ENCODE data around the gene STEAP1B. TPM values are rescaled to one million over a fixed set of nuclear protein-coding genes. Genes with fewer than 3 reads are reported as not detected.

STEAP1B gene
- total RNA-seq, 1 experiment from 2014 or later: 0.27 TPM

- TF ChIP-seq POLR2AphosphoS5 (IDR thresholded peaks at IDR 0.05; ENCODE audit: low read depth, low read length) (no peak), CBX3 (IDR thresholded peaks at IDR 0.05; ENCODE audit: low read depth) (no peak), POLR2A (IDR thresholded peaks at IDR 0.05; ENCODE audit: borderline replicate concordance, extremely low read depth, insufficient read depth, insufficient read length) (no peak), RAD21 (IDR thresholded peaks at IDR 0.05; ENCODE audit: low read depth) (no peak), ZNF274 (IDR thresholded peaks at IDR 0.05; ENCODE audit: low read depth, low read length) (no peak), SRF (IDR thresholded peaks at IDR 0.05; ENCODE audit: low read depth) (no peak), ELF1 (IDR thresholded peaks at IDR 0.05; ENCODE audit: borderline replicate concordance, low read depth) (no peak), ZFX (IDR thresholded peaks at IDR 0.05) (no peak)
Observed at GRCh38 chr7:22429386-22429785, 70.6 kb downstream of the STEAP1B start (continued).

GRCh38 chr7:22427855-22428254 is 72.1 kb downstream of the STEAP1B start:
- Histone ChIP-seq H3K27ac (ENCODE audit: low read depth, low read length) (no peak overlapping the region), H3K4me2 (ENCODE audit: low read length) (no peak overlapping the region), H3K79me2 (ENCODE audit: insufficient read depth, low read length) (no peaks in the 10 kb centered on the region), H3K27me3 (ENCODE audit: insufficient read depth, low read length) (no peaks in the 10 kb centered on the region), H3K9ac (ENCODE audit: low read length) (no peak overlapping the region), H4K20me1 (ENCODE audit: insufficient read depth) (no peaks in the 10 kb centered on the region), H3K4me3 (replicated peaks in 1 of 2; ENCODE audit: low read depth in 1 of 2, low read length in 2 of 2) (no peak overlapping the region), H3K9me3 (ENCODE audit: control insufficient read depth in 1 of 2, insufficient read depth in 1 of 2, low read depth in 1 of 2, low read length in 2 of 2) (no peaks in the 10 kb centered on the region), H2AFZ (ENCODE audit: low read depth, low read length, poor library complexity, severe bottlenecking) (no peak overlapping the region), H3K4me1 (ENCODE audit: control insufficient read depth in 1 of 2, insufficient read depth in 2 of 2, low read length in 2 of 2) (peaks cover 4 to 5% of the 10 kb centered on the region in 2 experiments; a peak in 3 of 4 replicates), H3K36me3 (ENCODE audit: control insufficient read depth in 1 of 2, insufficient read depth in 2 of 2, low read length in 2 of 2) (no peaks in the 10 kb centered on the region), H3K9me2 (ENCODE audit: insufficient read depth) (no peaks in the 10 kb centered on the region)
- RAD21 ChIA-PET (ENCODE audit: low non-redundant PET in 1 of 2, low total read pairs in 2 of 2, uncharacterized antibody in 2 of 2, unreplicated experiment in 2 of 2): no interaction called here
- POLR2A ChIA-PET: no interaction called here
- no TSS peak for BruUV-seq (replicated peaks)
- CTCF ChIA-PET: no interaction called here
- DNase-seq (ENCODE audit: low read depth, low spot score) (no peak), ATAC-seq (no peak)
- intact Hi-C loops (cut with micrococcal nuclease): no loop called here
- TF ChIP-seq FOSL1 (IDR thresholded peaks at IDR 0.05; ENCODE audit: low read depth): no peak
- TF ChIP-seq CBX3 (IDR thresholded peaks at IDR 0.05; ENCODE audit: low read depth): no peak
- no peak for TF ChIP-seq CEBPB (IDR thresholded peaks at IDR 0.05; ENCODE audit: low read depth)
- TF ChIP-seq SP1 (IDR thresholded peaks at IDR 0.05; ENCODE audit: low read depth): no peak
- TF ChIP-seq SRF (IDR thresholded peaks at IDR 0.05; ENCODE audit: low read depth): no peak
- no peak for TF ChIP-seq ZFX (IDR thresholded peaks at IDR 0.05)
- no peak for TF ChIP-seq YY1 (IDR thresholded peaks at IDR 0.05; ENCODE audit: extremely low read depth, insufficient replicate concordance, low read depth, low read length)

Data from HCT116 (cell line).